ENCODE data around the gene MRPL3. TPM values are rescaled to one million over a fixed set of nuclear protein-coding genes. Genes with fewer than 3 reads are reported as not detected.

The MRPL3 gene
- total RNA-seq, 1 experiment from 2014 or later = 162 TPM

DNA sequence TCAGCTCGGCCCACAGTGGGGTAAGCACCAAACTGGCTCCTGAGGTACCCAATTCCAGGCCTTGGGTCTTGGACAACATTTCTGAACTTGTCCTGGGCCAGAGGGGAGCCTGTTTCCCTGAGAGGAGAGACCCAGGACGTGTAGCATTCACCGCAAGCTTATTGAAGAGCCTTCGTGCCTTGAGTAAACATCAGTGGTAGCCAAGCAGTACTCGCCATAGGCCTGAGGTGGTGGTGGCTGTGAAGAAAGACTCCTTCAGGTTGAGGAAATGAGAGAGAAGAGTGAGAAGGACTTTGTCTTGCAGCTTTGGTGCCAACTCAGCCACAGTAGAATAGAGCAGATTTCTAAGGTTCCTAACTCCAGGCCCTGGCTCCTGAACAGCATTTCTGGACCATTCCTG, 71.0 kb downstream of the MRPL3 start:
- CTCF ChIA-PET = no interaction called here
- no peak for ATAC-seq
- no peak overlapping the region for H3K27ac Mint-ChIP-seq

DNA sequence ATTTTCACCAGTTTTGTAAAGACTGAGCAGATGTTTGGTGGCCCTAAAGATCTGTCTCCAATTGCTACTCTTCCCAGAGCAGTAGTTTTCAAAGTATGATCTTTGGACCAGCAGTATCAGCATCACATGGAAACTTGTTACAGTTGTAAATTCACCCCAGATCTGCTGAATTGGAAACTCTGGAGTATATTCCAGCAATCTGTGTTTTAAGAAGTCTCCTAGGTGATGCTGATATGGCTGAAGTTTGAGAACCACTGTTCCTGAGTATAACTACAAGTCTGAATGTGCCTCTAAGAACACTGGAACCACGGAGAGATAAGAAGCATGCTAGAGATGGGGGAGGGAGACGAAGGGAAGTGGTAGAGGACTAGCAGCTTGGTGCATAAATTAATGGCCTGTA, 75.5 kb downstream of the MRPL3 start:
- H3K27ac Mint-ChIP-seq = no peak overlapping the region
- H3K36me3 Mint-ChIP-seq = no peaks in the 10 kb centered on the region
- no peaks in the 10 kb centered on the region; the same call in 1 of the 2 replicates for H3K27me3 Mint-ChIP-seq (ENCODE audit: low read depth)
- no peaks in the 10 kb centered on the region for H3K9me3 Mint-ChIP-seq
- no peak overlapping the region for H3K4me3 Mint-ChIP-seq
- peaks cover 9% of the 10 kb centered on the region for H3K4me1 Mint-ChIP-seq
- POLR2A ChIA-PET = no interaction called here
- no peak for ATAC-seq
- CTCF ChIA-PET = interaction anchor here (1.4 kb wide), 1 partner anchor 100 kb away, joined by 5 read pairs; no protein-coding TSS in a partner anchor
- DNase-seq (ENCODE audit: low spot score) = no peak
- TF ChIP-seq, protein P1, sequence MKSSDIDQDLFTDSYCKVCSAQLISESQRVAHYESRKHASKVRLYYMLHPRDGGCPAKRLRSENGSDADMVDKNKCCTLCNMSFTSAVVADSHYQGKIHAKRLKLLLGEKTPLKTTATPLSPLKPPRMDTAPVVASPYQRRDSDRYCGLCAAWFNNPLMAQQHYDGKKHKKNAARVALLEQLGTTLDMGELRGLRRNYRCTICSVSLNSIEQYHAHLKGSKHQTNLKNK (CRISPR knock-in tag; IDR thresholded peaks at IDR 0.05) = no peak
- no peak for TF ChIP-seq FOXJ3 (CRISPR knock-in tag; IDR thresholded peaks at IDR 0.05; ENCODE audit: borderline replicate concordance)
- TF ChIP-seq, protein P2, sequence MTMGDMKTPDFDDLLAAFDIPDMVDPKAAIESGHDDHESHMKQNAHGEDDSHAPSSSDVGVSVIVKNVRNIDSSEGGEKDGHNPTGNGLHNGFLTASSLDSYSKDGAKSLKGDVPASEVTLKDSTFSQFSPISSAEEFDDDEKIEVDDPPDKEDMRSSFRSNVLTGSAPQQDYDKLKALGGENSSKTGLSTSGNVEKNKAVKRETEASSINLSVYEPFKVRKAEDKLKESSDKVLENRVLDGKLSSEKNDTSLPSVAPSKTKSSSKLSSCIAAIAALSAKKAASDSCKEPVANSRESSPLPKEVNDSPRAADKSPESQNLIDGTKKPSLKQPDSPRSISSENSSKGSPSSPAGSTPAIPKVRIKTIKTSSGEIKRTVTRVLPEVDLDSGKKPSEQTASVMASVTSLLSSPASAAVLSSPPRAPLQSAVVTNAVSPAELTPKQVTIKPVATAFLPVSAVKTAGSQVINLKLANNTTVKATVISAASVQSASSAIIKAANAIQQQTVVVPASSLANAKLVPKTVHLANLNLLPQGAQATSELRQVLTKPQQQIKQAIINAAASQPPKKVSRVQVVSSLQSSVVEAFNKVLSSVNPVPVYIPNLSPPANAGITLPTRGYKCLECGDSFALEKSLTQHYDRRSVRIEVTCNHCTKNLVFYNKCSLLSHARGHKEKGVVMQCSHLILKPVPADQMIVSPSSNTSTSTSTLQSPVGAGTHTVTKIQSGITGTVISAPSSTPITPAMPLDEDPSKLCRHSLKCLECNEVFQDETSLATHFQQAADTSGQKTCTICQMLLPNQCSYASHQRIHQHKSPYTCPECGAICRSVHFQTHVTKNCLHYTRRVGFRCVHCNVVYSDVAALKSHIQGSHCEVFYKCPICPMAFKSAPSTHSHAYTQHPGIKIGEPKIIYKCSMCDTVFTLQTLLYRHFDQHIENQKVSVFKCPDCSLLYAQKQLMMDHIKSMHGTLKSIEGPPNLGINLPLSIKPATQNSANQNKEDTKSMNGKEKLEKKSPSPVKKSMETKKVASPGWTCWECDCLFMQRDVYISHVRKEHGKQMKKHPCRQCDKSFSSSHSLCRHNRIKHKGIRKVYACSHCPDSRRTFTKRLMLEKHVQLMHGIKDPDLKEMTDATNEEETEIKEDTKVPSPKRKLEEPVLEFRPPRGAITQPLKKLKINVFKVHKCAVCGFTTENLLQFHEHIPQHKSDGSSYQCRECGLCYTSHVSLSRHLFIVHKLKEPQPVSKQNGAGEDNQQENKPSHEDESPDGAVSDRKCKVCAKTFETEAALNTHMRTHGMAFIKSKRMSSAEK (CRISPR knock-in tag; IDR thresholded peaks at IDR 0.05; ENCODE audit: borderline replicate concordance) = no peak
- TF ChIP-seq HMGA2 (CRISPR knock-in tag; IDR thresholded peaks at IDR 0.05) = no peak
- TF ChIP-seq, protein P3, sequence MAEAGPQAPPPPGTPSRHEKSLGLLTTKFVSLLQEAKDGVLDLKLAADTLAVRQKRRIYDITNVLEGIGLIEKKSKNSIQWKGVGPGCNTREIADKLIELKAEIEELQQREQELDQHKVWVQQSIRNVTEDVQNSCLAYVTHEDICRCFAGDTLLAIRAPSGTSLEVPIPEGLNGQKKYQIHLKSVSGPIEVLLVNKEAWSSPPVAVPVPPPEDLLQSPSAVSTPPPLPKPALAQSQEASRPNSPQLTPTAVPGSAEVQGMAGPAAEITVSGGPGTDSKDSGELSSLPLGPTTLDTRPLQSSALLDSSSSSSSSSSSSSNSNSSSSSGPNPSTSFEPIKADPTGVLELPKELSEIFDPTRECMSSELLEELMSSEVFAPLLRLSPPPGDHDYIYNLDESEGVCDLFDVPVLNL (CRISPR knock-in tag; IDR thresholded peaks at IDR 0.05; ENCODE audit: borderline replicate concordance, low read depth) = no peak
- no peak for TF ChIP-seq CREB1 (CRISPR knock-in tag; IDR thresholded peaks at IDR 0.05)

More for the DNA sequence above, 71.0 kb downstream of the MRPL3 start:
- no peak for DNase-seq (ENCODE audit: low spot score)
- H3K27me3 Mint-ChIP-seq (ENCODE audit: low read depth) = no peaks in the 10 kb centered on the region; the same call in 1 of the 2 replicates
- no peaks in the 10 kb centered on the region for H3K9me3 Mint-ChIP-seq
- H3K36me3 Mint-ChIP-seq = no peaks in the 10 kb centered on the region
- peaks cover 9% of the 10 kb centered on the region for H3K4me1 Mint-ChIP-seq
- TF ChIP-seq NR2C2 (CRISPR knock-in tag; IDR thresholded peaks at IDR 0.05) = no peak
- TF ChIP-seq, protein P4, sequence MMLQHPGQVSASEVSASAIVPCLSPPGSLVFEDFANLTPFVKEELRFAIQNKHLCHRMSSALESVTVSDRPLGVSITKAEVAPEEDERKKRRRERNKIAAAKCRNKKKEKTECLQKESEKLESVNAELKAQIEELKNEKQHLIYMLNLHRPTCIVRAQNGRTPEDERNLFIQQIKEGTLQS (CRISPR knock-in tag; conservative IDR thresholded peaks at IDR 0.05) = no peak
- TF ChIP-seq ZBTB21 (CRISPR knock-in tag; IDR thresholded peaks at IDR 0.05; ENCODE audit: borderline replicate concordance) = no peak
- TF ChIP-seq SP1 (CRISPR knock-in tag; conservative IDR thresholded peaks at IDR 0.05) = no peak
- TF ChIP-seq ATF1 (CRISPR knock-in tag; IDR thresholded peaks at IDR 0.05) = no peak
- TF ChIP-seq, protein P5, sequence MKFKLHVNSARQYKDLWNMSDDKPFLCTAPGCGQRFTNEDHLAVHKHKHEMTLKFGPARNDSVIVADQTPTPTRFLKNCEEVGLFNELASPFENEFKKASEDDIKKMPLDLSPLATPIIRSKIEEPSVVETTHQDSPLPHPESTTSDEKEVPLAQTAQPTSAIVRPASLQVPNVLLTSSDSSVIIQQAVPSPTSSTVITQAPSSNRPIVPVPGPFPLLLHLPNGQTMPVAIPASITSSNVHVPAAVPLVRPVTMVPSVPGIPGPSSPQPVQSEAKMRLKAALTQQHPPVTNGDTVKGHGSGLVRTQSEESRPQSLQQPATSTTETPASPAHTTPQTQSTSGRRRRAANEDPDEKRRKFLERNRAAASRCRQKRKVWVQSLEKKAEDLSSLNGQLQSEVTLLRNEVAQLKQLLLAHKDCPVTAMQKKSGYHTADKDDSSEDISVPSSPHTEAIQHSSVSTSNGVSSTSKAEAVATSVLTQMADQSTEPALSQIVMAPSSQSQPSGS (CRISPR knock-in tag; IDR thresholded peaks at IDR 0.05; ENCODE audit: borderline replicate concordance, low read depth) = no peak
- no peak for TF ChIP-seq FOXK1 (CRISPR knock-in tag; IDR thresholded peaks at IDR 0.05)
- no peak for TF ChIP-seq OVOL2 (CRISPR knock-in tag; IDR thresholded peaks at IDR 0.05; ENCODE audit: borderline replicate concordance)
- TF ChIP-seq, protein P3 (CRISPR knock-in tag; IDR thresholded peaks at IDR 0.05; ENCODE audit: borderline replicate concordance, low read depth) = no peak
- no peak for TF ChIP-seq CREB1 (CRISPR knock-in tag; IDR thresholded peaks at IDR 0.05)
- TF ChIP-seq, protein P6, sequence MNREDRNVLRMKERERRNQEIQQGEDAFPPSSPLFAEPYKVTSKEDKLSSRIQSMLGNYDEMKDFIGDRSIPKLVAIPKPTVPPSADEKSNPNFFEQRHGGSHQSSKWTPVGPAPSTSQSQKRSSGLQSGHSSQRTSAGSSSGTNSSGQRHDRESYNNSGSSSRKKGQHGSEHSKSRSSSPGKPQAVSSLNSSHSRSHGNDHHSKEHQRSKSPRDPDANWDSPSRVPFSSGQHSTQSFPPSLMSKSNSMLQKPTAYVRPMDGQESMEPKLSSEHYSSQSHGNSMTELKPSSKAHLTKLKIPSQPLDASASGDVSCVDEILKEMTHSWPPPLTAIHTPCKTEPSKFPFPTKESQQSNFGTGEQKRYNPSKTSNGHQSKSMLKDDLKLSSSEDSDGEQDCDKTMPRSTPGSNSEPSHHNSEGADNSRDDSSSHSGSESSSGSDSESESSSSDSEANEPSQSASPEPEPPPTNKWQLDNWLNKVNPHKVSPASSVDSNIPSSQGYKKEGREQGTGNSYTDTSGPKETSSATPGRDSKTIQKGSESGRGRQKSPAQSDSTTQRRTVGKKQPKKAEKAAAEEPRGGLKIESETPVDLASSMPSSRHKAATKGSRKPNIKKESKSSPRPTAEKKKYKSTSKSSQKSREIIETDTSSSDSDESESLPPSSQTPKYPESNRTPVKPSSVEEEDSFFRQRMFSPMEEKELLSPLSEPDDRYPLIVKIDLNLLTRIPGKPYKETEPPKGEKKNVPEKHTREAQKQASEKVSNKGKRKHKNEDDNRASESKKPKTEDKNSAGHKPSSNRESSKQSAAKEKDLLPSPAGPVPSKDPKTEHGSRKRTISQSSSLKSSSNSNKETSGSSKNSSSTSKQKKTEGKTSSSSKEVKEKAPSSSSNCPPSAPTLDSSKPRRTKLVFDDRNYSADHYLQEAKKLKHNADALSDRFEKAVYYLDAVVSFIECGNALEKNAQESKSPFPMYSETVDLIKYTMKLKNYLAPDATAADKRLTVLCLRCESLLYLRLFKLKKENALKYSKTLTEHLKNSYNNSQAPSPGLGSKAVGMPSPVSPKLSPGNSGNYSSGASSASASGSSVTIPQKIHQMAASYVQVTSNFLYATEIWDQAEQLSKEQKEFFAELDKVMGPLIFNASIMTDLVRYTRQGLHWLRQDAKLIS (CRISPR knock-in tag; IDR thresholded peaks at IDR 0.05; ENCODE audit: borderline replicate concordance) = no peak
- TF ChIP-seq, protein P7, sequence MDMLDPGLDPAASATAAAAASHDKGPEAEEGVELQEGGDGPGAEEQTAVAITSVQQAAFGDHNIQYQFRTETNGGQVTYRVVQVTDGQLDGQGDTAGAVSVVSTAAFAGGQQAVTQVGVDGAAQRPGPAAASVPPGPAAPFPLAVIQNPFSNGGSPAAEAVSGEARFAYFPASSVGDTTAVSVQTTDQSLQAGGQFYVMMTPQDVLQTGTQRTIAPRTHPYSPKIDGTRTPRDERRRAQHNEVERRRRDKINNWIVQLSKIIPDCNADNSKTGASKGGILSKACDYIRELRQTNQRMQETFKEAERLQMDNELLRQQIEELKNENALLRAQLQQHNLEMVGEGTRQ (CRISPR knock-in tag; IDR thresholded peaks at IDR 0.05) = no peak
- TF ChIP-seq, protein P8, sequence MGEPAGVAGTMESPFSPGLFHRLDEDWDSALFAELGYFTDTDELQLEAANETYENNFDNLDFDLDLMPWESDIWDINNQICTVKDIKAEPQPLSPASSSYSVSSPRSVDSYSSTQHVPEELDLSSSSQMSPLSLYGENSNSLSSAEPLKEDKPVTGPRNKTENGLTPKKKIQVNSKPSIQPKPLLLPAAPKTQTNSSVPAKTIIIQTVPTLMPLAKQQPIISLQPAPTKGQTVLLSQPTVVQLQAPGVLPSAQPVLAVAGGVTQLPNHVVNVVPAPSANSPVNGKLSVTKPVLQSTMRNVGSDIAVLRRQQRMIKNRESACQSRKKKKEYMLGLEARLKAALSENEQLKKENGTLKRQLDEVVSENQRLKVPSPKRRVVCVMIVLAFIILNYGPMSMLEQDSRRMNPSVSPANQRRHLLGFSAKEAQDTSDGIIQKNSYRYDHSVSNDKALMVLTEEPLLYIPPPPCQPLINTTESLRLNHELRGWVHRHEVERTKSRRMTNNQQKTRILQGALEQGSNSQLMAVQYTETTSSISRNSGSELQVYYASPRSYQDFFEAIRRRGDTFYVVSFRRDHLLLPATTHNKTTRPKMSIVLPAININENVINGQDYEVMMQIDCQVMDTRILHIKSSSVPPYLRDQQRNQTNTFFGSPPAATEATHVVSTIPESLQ (CRISPR knock-in tag; IDR thresholded peaks at IDR 0.05) = no peak
- no peak for TF ChIP-seq NR3C1 (CRISPR knock-in tag; conservative IDR thresholded peaks at IDR 0.05; ENCODE audit: low read depth)
- H3K4me3 Mint-ChIP-seq = no peak overlapping the region
- POLR2A ChIA-PET = no interaction called here

Measured in WTC11 (cell line).